GM23338 (cell line): ENCODE results near the gene MRPS12.
A peak's percentile ranks its signal among the peaks of the same experiment; 100 is the strongest.

Source experiments
- EZH2phosphoT487 ChIP-seq: fragments of 200-600 bp; sonication (generic); IDR thresholded peaks from one replicate; pipeline ENCODE4 v1.8.1; 2018; ENCODE audit warnings: antibody characterized with exemption; ENCODE audit not compliant: unreplicated experiment
- TF ChIP-seq, protein P1 (sequence below), 2 experiments: fragments of 200-600 bp in 1 of 2; sonication (generic) in 1 of 2; conservative IDR thresholded peaks; 2 replicates each; pipeline versions ENCODE4 v1.5.1 to v1.6.1; 2016 to 2017; ENCODE audit warnings: antibody characterized with exemption in 2 of 2, low read depth in 2 of 2, mild to moderate bottlenecking in 2 of 2, moderate library complexity in 1 of 2
- TF ChIP-seq, protein P2 (sequence below): IDR thresholded peaks from one replicate; pipeline ENCODE4 v1.6.1; 2018; ENCODE audit warnings: antibody characterized with exemption; ENCODE audit not compliant: unreplicated experiment

DNA sequence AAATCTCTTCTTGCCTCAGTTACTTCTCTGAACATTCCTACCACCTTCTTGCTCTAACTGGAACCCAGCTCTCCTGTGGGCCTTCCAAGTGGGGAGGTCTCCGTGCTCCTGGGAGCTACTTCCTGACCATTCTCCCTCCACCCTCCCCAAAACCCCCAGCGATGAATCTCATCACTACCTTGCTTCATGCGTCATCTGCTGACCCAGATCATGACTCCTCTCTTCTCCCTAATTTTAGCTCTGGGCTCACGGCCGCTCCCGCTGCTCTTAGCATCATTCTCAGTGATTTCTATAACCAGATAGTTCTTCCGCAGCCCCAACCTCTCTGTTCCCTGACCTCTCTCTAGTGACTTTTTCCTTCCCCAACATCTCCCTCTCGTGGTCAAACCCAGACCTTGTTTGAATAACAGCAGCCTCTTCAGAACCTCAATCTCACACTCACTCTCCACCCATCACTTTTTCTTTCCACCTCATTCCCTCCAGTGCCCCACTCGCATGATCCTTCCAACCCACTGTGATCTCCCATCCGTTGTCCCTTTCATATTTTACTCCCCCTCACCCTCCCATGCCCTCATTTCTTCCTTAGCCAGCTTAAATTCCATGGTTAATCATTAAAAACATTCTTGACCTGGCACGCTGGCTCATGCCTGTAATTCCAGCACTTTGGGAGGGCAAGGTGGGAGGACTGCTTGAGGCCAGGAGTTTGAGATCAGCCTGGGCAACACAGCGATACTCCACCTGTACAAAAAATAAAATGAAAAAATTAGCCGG, 21.8 kb downstream of the MRPS12 start:
- TF ChIP-seq, protein P1, sequence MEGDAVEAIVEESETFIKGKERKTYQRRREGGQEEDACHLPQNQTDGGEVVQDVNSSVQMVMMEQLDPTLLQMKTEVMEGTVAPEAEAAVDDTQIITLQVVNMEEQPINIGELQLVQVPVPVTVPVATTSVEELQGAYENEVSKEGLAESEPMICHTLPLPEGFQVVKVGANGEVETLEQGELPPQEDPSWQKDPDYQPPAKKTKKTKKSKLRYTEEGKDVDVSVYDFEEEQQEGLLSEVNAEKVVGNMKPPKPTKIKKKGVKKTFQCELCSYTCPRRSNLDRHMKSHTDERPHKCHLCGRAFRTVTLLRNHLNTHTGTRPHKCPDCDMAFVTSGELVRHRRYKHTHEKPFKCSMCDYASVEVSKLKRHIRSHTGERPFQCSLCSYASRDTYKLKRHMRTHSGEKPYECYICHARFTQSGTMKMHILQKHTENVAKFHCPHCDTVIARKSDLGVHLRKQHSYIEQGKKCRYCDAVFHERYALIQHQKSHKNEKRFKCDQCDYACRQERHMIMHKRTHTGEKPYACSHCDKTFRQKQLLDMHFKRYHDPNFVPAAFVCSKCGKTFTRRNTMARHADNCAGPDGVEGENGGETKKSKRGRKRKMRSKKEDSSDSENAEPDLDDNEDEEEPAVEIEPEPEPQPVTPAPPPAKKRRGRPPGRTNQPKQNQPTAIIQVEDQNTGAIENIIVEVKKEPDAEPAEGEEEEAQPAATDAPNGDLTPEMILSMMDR (conservative IDR thresholded peaks at IDR 0.05; ENCODE audit: low read depth in 2 of 2): peak; percentile 55 to 69
- no peak for TF ChIP-seq EZH2phosphoT487
- TF ChIP-seq, protein P2, sequence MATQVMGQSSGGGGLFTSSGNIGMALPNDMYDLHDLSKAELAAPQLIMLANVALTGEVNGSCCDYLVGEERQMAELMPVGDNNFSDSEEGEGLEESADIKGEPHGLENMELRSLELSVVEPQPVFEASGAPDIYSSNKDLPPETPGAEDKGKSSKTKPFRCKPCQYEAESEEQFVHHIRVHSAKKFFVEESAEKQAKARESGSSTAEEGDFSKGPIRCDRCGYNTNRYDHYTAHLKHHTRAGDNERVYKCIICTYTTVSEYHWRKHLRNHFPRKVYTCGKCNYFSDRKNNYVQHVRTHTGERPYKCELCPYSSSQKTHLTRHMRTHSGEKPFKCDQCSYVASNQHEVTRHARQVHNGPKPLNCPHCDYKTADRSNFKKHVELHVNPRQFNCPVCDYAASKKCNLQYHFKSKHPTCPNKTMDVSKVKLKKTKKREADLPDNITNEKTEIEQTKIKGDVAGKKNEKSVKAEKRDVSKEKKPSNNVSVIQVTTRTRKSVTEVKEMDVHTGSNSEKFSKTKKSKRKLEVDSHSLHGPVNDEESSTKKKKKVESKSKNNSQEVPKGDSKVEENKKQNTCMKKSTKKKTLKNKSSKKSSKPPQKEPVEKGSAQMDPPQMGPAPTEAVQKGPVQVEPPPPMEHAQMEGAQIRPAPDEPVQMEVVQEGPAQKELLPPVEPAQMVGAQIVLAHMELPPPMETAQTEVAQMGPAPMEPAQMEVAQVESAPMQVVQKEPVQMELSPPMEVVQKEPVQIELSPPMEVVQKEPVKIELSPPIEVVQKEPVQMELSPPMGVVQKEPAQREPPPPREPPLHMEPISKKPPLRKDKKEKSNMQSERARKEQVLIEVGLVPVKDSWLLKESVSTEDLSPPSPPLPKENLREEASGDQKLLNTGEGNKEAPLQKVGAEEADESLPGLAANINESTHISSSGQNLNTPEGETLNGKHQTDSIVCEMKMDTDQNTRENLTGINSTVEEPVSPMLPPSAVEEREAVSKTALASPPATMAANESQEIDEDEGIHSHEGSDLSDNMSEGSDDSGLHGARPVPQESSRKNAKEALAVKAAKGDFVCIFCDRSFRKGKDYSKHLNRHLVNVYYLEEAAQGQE: no peak
